Natural killer cell treated with Interleukin-12 subunit alpha and Interleukin-12 subunit beta and Interleukin-15 and Interleukin-18, amount 100 ng/mL, for 72 hours (primary cell): ENCODE measurements around the gene ATF4. TPM values are rescaled to one million over a fixed set of nuclear protein-coding genes. Genes with fewer than 3 reads are reported as not detected.

Experiments
- ATAC-seq, 2 donors: fragments of 150-1000 bp; cut with Tn5 transposase in 1 of 2; sonication (Bioruptor Pico), chemical (Tn5 transposase) in 1 of 2; 2 replicates each; pipeline ENCODE4 v1.10.0; 2021
- DNase-seq: peaks from one replicate; pipeline ENCODE4 v3.0.0; 2022; ENCODE audit warnings: low spot score
- H3K27ac Mint-ChIP-seq, 2 donors: 1 replicate in 1 of 2; 2 replicates in 1 of 2; pipeline ENCODE4 v1.8.0; 2022; ENCODE audit warnings: mixed read lengths in 2 of 2, mild to moderate bottlenecking in 1 of 2, moderate library complexity in 1 of 2
- H3K27me3 Mint-ChIP-seq, 2 donors: 1 replicate in 1 of 2; 2 replicates in 1 of 2; pipeline ENCODE4 v1.8.0; 2022; ENCODE audit warnings: mixed read lengths in 2 of 2
- H3K36me3 Mint-ChIP-seq: one replicate; pipeline ENCODE4 v1.8.0; 2022; ENCODE audit warnings: mixed read lengths
- H3K4me1 Mint-ChIP-seq, 2 donors: 1 replicate in 1 of 2; 2 replicates in 1 of 2; pipeline ENCODE4 v1.8.0; 2022; ENCODE audit warnings: low read depth in 2 of 2, mixed read lengths in 2 of 2, mild to moderate bottlenecking in 1 of 2
- H3K4me3 Mint-ChIP-seq: one replicate; pipeline ENCODE4 v1.8.0; 2022; ENCODE audit warnings: mixed read lengths
- H3K9me3 Mint-ChIP-seq: 2 replicates; pipeline ENCODE4 v1.8.0; 2022; ENCODE audit warnings: mixed read lengths
- total RNA-seq, 2 donors: library from RNA; stranded (reverse); gene quantifications; one replicate each; pipeline ENCODE4 v1.2.3, GENCODE V29; 2022

ATF4 gene
- total RNA-seq, 2 donors from 2014 or later = 463 to 472 TPM

DNA sequence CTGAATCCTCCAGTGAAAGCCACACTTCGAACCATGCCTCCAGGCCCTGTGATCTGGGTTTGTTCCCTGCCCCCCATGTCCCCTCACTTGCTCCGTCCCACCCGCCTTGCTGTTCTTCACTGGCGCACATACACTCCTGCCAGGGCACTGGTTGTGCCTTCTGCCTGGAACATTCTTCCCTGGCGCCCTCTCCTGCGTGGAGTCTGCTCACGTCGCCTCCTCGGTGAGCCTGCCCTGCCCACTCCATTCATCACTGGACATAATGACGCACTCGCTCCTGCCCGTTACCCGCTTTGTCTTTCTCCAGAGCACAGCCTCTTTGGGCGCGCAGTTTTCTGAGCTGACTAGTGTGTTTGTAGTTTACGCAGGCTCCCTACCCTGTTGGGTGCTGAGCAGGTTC, 39.3 kb upstream of the ATF4 start:
- ATAC-seq = no peak
- Mint-ChIP-seq H3K4me1 (no peaks in the 10 kb centered on the region), H3K36me3 (no peaks in the 10 kb centered on the region), H3K27ac (no peak overlapping the region), H3K9me3 (no peaks in the 10 kb centered on the region), H3K4me3 (no peak overlapping the region), H3K27me3 (no peaks in the 10 kb centered on the region)
- DNase-seq = no peak

DNA sequence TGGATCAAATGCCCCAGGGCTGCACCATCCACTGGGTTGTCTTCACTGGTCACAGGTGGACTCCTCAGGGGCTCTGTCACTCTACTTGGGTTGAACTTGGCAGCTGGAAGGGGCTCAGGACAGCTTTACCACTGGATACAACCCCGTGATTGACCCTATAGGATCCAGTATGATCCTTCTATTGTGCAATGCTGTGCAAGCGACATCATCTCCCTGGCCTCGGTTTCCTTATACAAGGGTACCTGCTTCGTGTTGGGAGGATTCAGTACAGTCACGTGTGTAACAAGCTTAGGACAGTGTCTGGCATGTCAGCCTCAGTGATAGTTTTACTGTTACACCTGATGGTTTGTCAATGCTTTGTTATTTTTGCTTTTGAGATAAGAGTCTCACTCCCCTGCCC, 38.8 kb upstream of the ATF4 start:
- H3K27ac Mint-ChIP-seq = no peak overlapping the region
- H3K27me3 Mint-ChIP-seq = no peaks in the 10 kb centered on the region
- DNase-seq = no peak
- H3K4me3 Mint-ChIP-seq = no peak overlapping the region
- H3K36me3 Mint-ChIP-seq = no peaks in the 10 kb centered on the region
- no peaks in the 10 kb centered on the region for H3K9me3 Mint-ChIP-seq
- ATAC-seq = no peak
- H3K4me1 Mint-ChIP-seq = no peaks in the 10 kb centered on the region

DNA sequence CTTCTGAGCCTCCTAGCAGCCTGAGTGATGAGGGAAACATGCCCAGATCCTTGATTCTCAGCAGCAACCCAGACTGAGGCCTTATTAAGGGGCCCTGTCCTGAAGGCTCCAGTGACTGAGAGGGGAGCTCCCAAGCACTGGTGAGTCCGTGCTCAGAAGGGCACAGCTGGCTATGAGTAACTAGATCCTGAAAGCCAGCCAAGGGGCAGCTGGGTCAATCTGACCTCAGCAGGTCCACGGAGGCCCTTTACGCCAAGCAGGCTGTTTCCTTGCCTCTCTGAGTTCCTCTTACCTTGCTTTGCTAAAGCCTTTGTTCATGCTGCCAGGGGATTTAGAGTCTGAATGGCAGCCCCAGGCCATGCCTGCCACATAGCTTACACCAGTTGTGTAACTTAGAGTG, 37.6 kb upstream of the ATF4 start:
- Mint-ChIP-seq H3K27ac (no peak overlapping the region), H3K36me3 (no peaks in the 10 kb centered on the region), H3K4me1 (no peaks in the 10 kb centered on the region), H3K9me3 (no peaks in the 10 kb centered on the region), H3K4me3 (no peak overlapping the region), H3K27me3 (no peaks in the 10 kb centered on the region)
- ATAC-seq = no peak
- DNase-seq = no peak

DNA sequence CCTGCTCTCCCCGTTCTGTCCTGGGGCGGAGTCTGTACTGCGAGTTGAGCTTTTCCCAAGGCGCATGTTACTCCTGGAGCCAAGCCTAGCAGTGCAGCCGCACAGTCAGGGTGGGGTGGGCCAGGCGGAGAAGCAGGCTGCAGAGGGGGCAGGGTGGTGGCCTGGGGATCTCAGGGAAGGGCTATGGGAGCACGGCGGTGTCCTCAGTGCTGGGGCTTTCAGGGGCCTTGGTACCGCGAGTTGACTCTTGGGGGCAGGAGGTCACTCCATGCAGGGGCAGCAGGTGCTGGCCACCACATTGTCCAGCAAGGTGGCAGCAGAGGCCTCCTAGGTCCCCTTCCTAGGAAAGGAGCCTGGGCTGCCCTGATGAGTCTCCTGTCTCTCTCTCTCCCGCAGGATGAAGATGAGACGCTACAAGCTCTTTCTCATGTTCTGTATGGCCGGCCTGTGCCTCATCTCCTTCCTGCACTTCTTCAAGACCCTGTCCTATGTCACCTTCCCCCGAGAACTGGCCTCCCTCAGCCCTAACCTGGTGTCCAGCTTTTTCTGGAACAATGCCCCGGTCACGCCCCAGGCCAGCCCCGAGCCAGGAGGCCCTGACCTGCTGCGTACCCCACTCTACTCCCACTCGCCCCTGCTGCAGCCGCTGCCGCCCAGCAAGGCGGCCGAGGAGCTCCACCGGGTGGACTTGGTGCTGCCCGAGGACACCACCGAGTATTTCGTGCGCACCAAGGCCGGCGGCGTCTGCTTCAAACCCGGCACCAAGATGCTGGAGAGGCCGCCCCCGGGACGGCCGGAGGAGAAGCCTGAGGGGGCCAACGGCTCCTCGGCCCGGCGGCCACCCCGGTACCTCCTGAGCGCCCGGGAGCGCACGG, 33.2 kb upstream of the ATF4 start:
- H3K4me3 Mint-ChIP-seq = no peak overlapping the region
- H3K36me3 Mint-ChIP-seq = no peaks in the 10 kb centered on the region
- no peaks in the 10 kb centered on the region for H3K27me3 Mint-ChIP-seq
- DNase-seq = no peak
- H3K4me1 Mint-ChIP-seq = peaks cover 5 to 7% of the 10 kb centered on the region in 2 donors
- H3K9me3 Mint-ChIP-seq = no peaks in the 10 kb centered on the region
- H3K27ac Mint-ChIP-seq = no peak overlapping the region
- ATAC-seq = no peak

GRCh38 chr22:39487826-39488520, 32.4 kb upstream of the ATF4 start:
- ATAC-seq (no peak), DNase-seq (no peak)
- no peak overlapping the region for H3K4me3 Mint-ChIP-seq
- H3K27ac Mint-ChIP-seq = no peak overlapping the region
- H3K9me3 Mint-ChIP-seq = no peaks in the 10 kb centered on the region
- peaks cover 5 to 7% of the 10 kb centered on the region in 2 donors for H3K4me1 Mint-ChIP-seq
- H3K27me3 Mint-ChIP-seq = no peaks in the 10 kb centered on the region
- no peaks in the 10 kb centered on the region for H3K36me3 Mint-ChIP-seq

GRCh38 chr22:39488563-39489083, 31.7 kb upstream of the ATF4 start:
- no peaks in the 10 kb centered on the region for H3K9me3 Mint-ChIP-seq
- H3K4me1 Mint-ChIP-seq = peaks cover 5 to 7% of the 10 kb centered on the region in 2 donors
- H3K27me3 Mint-ChIP-seq = no peaks in the 10 kb centered on the region
- ATAC-seq (no peak), DNase-seq (no peak)
- H3K27ac Mint-ChIP-seq = no peak overlapping the region
- no peaks in the 10 kb centered on the region for H3K36me3 Mint-ChIP-seq
- no peak overlapping the region for H3K4me3 Mint-ChIP-seq

GRCh38 chr22:39489094-39490068, 31.0 kb upstream of the ATF4 start:
- Mint-ChIP-seq H3K27ac (no peak overlapping the region), H3K27me3 (no peaks in the 10 kb centered on the region), H3K36me3 (no peaks in the 10 kb centered on the region), H3K9me3 (no peaks in the 10 kb centered on the region), H3K4me1 (peaks cover 5 to 7% of the 10 kb centered on the region in 2 donors), H3K4me3 (no peak overlapping the region)
- DNase-seq (no peak), ATAC-seq (no peak)

DNA sequence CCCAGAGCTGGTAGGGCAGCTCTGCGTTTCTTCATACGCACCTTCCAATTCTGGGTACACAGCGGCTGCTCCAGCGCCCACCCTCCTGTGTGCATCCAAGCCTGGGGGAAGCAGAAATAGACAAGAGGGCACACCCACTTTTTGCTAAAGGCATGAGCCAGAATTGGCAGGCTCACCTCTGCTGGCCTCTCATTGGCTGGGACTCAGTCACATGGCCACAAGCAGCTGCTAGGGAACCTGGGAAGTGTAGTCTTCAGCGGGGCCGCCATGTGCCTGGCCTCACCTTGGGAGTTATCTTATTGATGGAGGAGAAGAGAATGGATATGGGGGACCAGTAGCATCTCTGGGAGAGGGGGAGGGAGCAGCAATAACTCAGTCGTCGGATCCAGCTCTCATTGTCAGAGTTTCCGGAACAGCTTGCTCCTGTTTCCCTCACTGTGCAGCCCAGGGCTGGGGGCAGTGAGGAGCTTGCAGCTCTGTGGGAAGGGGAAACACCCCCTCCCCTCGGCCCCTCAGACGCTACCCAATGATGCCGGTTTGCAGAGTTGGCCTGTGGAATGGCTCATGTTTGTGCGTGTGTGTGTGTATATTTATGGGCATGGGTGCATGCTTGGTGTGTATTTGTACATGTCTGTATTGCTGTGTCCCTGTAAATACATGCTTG, 30.1 kb upstream of the ATF4 start:
- Mint-ChIP-seq H3K27ac (no peak overlapping the region), H3K4me3 (no peak overlapping the region), H3K4me1 (peaks cover 5 to 7% of the 10 kb centered on the region in 2 donors), H3K36me3 (no peaks in the 10 kb centered on the region), H3K9me3 (no peaks in the 10 kb centered on the region), H3K27me3 (no peaks in the 10 kb centered on the region)
- DNase-seq (peak; percentile 77), ATAC-seq (peak; percentile 91)

GRCh38 chr22:39490966-39491680, 29.2 kb upstream of the ATF4 start:
- Mint-ChIP-seq H3K9me3 (no peaks in the 10 kb centered on the region), H3K4me1 (peaks cover 5 to 7% of the 10 kb centered on the region in 2 donors), H3K27me3 (no peaks in the 10 kb centered on the region), H3K27ac (no peak overlapping the region), H3K36me3 (no peaks in the 10 kb centered on the region), H3K4me3 (no peak overlapping the region)
- no peak for ATAC-seq
- DNase-seq = no peak

DNA sequence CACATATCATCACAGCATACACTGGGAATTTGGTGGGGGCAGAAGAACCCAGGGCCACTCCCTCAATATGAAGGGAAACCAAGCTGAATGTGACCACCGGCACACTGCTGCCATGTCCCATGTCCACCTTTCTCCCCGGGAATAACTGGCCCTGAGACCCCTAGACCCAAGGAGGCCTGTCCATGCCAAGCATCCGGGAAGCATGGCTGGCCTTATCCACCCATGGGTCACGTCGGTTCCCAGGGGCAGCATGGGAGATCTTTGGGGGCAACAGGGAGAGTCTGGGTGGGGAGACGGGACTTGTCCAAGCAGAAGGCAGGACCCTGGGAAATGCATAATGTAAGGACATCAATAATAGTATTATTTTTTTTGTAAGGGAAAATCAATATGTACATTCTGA, 28.7 kb upstream of the ATF4 start:
- no peaks in the 10 kb centered on the region for H3K27me3 Mint-ChIP-seq
- no peak for ATAC-seq
- peaks cover 5 to 7% of the 10 kb centered on the region in 2 donors for H3K4me1 Mint-ChIP-seq
- no peaks in the 10 kb centered on the region for H3K36me3 Mint-ChIP-seq
- H3K4me3 Mint-ChIP-seq = no peak overlapping the region
- no peak overlapping the region for H3K27ac Mint-ChIP-seq
- no peaks in the 10 kb centered on the region for H3K9me3 Mint-ChIP-seq
- DNase-seq = no peak

DNA sequence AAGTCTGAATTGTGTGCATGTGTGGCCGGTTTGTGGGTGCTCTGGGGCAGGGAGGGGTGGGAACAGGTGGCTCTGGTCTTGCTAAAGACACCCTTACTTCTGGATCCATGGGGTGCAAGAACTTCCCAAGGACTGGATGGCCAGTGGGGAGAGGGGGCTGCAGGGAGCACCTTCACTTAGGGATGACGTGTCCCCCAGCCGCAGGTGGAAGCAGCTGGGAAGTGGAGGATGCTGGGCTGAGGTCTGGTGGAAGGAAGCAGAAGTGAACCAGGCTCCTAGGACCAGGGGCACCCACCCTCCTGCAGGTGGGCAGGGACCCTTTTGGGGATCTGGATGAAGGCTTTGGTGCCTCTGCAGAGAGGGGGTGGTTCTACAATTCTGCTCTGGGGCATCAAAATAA, 28.2 kb upstream of the ATF4 start:
- no peak for ATAC-seq
- H3K9me3 Mint-ChIP-seq = no peaks in the 10 kb centered on the region
- DNase-seq = no peak
- no peak overlapping the region for H3K27ac Mint-ChIP-seq
- H3K4me1 Mint-ChIP-seq = peaks cover 5 to 7% of the 10 kb centered on the region in 2 donors
- H3K36me3 Mint-ChIP-seq = no peaks in the 10 kb centered on the region
- no peaks in the 10 kb centered on the region for H3K27me3 Mint-ChIP-seq
- H3K4me3 Mint-ChIP-seq = no peak overlapping the region

DNA sequence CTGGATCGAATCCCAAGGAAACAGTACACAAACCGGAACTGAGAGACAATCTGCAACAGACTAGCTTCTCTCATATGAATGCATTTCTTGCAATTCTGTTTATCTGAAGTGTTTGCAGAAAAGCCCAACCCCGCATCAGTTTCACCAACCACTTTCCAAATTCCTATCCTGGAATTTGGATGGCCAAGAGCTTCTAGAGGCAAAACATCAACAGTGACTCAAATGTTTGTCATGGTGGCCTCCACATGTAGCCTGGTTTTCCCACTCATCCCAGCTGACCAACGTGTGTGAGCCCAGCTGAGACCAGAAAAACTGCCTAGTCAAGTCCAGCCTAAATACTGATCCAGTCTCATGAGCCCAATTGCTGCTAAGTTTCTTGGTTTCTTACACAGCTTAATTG, 26.6 kb upstream of the ATF4 start:
- DNase-seq = no peak
- Mint-ChIP-seq H3K27me3 (no peaks in the 10 kb centered on the region), H3K27ac (no peak overlapping the region), H3K4me1 (peaks cover 5 to 7% of the 10 kb centered on the region in 2 donors), H3K4me3 (no peak overlapping the region), H3K36me3 (no peaks in the 10 kb centered on the region), H3K9me3 (no peaks in the 10 kb centered on the region)
- no peak for ATAC-seq
